NCI-H128 (cell line): ENCODE measurements around the gene SNTG2.
A peak's percentile ranks its signal among the peaks of the same experiment; 100 is the strongest.
"Not testable (repeated sequence)": the region's sequence is repeated elsewhere in the genome, so short reads cannot be mapped to it uniquely, and the experiment has no call there.

Experiments
- DNase-seq: peaks from one replicate; lab custom pipeline; 2025; ENCODE audit not compliant: unreplicated experiment; lab: John Stamatoyannopoulos, UW

The SNTG2 gene

GRCh38 chr2:950080-950966, at the start of gene SNTG2:
Gene SNTG2, plus strand, starts transcription at chr2:950849. Its CDS starts 148 bp downstream, at chr2:950997.
- peak; percentile 61 for DNase-seq

- no peak for DNase-seq
Measured at GRCh38 chr2:902584-902983, 48.1 kb upstream of the SNTG2 start.

GRCh38 chr2:903223-903900, 47.3 kb upstream of the SNTG2 start:
- peak; percentile 10 for DNase-seq

- no peak for DNase-seq
Measured at GRCh38 chr2:904246-905024, 46.2 kb upstream of the SNTG2 start.

- no peak for DNase-seq
Measured at GRCh38 chr2:905091-905832, 45.4 kb upstream of the SNTG2 start.

- no peak for DNase-seq
Measured at GRCh38 chr2:905833-906140, 44.9 kb upstream of the SNTG2 start.

GRCh38 chr2:907706-908105, 42.9 kb upstream of the SNTG2 start:
- DNase-seq: no peak

GRCh38 chr2:908568-908967, 42.1 kb upstream of the SNTG2 start:
- no peak for DNase-seq

- DNase-seq: not testable (repeated sequence)
Measured at GRCh38 chr2:909764-910379, 40.8 kb upstream of the SNTG2 start.

GRCh38 chr2:910698-911097, 40.0 kb upstream of the SNTG2 start:
- no peak for DNase-seq

- no peak for DNase-seq
Measured at GRCh38 chr2:915979-916378, 34.7 kb upstream of the SNTG2 start.

- DNase-seq: no peak
Measured at GRCh38 chr2:916935-917334, 33.7 kb upstream of the SNTG2 start.

GRCh38 chr2:919672-920071, 31.0 kb upstream of the SNTG2 start:
- no peak for DNase-seq

GRCh38 chr2:920573-920972, 30.1 kb upstream of the SNTG2 start:
- no peak for DNase-seq

- no peak for DNase-seq
Measured at GRCh38 chr2:920999-921398, 29.6 kb upstream of the SNTG2 start.

- DNase-seq: no peak
Measured at GRCh38 chr2:922185-922584, 28.5 kb upstream of the SNTG2 start.

GRCh38 chr2:923832-924601, 26.6 kb upstream of the SNTG2 start:
- DNase-seq: no peak

GRCh38 chr2:924701-925100, 25.9 kb upstream of the SNTG2 start:
- DNase-seq: no peak

- no peak for DNase-seq
Measured at GRCh38 chr2:925309-925708, 25.3 kb upstream of the SNTG2 start.

GRCh38 chr2:925711-926110, 24.9 kb upstream of the SNTG2 start:
- no peak for DNase-seq
